GM19193 (cell line): ENCODE data around the gene ATG101.

Experiments
- POLR2A ChIP-seq: IDR thresholded peaks from 4 replicates; pipeline ENCODE4 v1.6.1; 2011; ENCODE audit not compliant: insufficient read depth, insufficient read length; ENCODE audit errors: extremely low read depth

The ATG101 gene

DNA sequence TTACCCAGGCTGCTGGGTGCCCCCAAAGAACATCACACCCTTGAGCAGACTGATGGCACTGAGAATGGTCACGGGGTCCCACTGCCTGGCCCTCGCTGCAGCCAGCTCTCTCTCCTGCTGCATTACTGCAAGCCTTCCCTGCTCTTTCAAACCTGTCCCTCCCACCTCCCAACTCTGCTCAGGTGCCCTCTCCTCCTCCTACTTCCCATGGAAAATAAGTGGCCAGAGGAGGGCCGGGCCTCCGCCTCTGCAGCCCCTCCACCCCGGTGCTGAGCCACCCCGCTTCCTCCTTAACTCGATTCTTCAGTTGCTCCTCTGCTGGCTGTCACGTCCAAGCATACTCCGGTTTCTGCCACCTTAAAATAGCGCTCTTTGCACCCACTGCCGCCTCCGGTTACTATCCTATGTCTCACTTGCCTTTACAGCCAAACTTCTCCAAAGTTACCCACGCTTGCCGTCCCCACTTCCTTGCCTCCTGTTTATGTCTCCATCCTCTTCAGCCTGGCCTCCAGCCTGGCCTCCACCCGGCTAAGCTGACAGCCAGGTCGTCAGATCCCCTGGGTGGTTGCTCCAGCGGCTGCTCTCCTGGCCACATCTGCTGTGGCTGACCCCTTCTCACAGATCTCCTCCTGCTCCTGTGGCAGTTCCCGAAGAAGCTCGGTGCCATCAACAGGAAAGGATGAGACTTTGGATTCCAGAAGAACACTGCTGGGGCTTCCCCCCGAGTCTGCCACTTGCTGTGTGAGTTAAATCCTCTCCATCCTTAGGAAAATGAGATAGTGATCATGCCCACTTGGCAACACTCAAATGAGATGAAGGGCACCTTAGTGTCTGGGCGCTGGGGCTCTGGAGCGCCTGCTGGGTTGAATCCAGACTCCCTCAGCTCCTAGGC is 17.4 kb downstream of the ATG101 start:
- TF ChIP-seq POLR2A, result no peak

DNA sequence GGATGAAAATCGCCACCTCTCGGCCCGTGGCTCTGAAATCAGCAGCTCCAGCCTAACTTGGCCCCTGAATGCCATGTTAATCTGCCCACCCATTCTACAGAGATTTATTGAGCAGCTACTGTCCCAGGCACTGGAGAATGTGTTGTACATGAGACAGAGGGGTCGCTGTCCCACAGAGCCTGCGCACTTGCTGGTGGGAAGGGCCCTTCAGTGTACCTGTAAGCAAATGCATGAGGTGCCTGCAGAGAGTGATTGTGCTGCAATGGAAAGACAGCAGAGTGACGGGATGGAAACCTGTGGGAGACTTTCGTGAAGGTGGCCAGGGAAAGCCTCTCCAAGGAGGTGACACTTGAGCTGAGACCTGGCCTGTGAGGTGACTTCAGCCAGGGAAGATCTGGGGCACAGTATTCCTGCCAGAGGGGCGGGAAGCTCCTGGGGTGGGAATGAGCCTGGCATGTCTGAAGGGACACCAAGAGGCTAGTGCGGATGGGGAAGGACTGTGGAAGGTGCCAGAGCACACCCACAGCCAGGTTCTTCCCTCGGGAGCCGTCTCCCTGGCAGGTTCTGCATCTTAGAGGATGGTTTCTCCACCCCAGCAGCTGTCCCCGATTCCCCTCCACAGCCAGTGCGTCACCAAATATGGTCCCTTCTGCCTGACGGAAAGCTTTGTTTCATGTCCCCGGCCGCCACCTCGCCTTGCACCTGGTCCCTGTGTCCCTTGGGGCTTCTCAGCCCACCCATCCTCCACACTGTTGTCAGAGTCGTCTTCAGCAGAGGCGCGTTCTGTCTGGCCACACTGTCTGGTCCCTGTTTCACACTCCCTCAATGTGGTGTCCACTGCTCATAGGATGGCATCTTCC is 18.4 kb downstream of the ATG101 start:
- TF ChIP-seq POLR2A, result no peak

DNA sequence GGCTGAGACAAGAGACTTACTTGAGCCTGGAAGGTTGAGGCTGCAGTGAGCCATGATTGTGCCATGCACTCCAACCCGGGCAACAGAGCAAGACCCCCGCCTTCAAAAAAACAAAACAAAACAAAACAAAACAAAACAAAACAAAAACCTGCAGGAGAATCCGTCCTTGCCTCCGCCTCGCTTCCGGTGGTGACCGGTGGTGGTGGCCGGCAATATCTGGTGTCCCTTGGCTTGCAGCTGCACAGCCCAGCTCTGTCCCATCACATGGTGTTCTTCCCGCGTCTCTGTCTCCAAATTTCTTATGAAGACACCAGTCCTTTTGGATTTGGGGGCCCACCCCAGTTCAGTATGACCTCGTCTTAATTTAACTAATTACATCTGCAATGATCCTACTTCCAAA is 19.7 kb downstream of the ATG101 start:
- TF ChIP-seq POLR2A, result no peak

DNA sequence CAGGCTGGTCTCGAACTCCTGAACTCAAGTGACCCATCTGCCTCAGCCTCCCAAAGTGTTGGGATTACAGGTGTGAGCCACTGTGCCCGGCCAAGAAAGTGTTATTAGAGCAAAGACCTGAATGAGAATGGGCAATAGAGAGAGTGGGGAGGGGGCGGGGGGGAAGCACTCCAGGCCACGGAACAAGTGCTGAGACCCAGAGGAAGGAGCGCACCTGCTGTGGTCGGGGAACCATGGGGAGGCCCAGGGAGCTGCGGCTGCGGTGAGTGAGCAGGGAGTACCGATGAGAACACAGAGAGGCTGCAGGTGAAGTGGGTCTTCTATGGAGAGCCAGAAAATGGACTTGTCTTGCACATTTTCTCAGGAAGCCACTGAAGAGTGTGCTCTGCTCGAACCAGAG is 20.5 kb downstream of the ATG101 start:
- no peak for TF ChIP-seq POLR2A

DNA sequence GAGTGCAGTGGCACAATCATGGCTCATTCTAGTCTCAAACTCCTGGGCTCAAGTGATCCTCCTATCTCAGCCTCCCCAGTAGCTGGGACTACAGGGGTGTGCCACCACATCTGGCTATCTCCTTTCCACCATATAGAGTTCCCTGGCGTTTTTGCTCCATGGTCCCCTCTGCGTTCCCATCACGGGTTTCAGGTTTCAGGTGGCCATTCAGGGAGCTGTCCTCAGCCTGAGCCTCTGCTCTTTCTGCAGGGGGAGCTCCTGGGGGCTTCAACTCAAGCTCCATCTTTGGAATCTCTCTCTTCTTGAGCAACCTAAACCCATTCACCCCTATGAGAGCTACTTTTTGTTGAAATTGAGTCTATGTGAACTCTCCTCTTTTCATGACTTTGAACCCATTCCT is 21.3 kb downstream of the ATG101 start:
- no peak for TF ChIP-seq POLR2A

DNA sequence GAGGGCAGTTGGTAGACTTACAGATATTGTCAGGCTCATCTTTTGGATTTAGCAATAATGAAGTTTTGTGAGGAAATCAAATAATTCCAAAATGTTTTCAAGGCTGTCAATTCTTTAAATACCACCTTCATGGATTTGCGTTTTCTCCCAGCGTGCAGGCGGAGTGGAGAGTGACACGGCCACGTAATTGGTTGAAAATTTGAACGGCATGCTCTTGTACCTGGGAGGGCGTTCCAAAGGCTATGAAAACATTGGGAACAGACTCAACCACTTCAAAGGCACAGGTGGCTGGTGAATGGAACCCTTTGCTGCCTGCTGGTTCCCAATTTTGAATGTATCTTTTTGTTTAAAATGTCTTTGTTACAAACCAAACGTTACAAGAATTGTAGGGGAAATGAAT is 22.1 kb downstream of the ATG101 start:
- no peak for TF ChIP-seq POLR2A

DNA sequence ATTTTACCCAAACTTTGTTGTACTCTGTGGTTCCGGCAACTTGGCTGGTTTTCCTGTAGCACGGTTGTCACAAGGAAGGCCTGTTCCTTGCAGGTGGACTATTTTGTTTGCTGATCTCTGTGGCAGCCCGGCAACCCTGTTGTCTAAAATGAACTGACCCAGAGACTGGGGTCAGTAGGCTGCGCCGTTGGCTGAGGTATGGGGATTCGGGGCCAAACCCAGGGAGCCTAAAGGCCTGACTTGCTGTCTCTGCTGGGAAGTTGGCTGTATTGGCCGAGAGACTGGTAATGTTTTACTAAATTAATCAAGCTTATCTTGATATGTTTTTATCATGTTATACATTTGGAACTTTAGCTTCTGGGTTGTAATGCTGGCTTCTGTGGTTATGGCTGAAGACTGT is 23.6 kb downstream of the ATG101 start:
- no peak for TF ChIP-seq POLR2A

DNA sequence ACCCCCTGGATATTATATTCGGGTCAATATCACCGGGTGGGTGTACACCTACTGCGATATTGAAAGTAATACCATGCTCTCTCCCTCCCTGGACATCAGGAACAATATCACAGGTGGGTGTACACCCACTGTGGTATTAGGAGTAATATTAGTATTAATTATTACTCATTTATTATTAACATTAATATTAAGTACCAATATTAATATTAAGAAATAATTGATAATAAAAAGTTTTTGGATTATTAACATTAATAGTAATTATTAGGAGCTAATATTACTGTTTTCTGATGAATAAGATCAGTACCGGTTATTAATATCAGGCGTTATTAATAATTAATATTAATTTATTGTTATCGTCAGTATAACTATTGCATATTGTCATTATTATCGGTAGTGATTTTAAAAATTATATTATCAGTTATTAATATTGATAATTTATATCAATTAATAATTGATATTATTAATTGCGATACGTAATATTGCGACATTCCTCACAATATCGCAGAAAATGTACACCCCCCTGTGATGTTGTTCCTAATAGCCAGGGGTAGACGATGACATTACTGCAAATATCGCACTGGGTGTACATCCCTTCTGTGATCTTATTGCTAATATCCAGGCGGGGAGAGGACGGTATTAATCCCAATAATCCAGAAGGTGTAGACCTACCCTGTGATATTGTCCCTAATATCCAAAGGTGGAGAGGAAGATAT is 26.7 kb downstream of the ATG101 start:
- TF ChIP-seq POLR2A, result no peak

DNA sequence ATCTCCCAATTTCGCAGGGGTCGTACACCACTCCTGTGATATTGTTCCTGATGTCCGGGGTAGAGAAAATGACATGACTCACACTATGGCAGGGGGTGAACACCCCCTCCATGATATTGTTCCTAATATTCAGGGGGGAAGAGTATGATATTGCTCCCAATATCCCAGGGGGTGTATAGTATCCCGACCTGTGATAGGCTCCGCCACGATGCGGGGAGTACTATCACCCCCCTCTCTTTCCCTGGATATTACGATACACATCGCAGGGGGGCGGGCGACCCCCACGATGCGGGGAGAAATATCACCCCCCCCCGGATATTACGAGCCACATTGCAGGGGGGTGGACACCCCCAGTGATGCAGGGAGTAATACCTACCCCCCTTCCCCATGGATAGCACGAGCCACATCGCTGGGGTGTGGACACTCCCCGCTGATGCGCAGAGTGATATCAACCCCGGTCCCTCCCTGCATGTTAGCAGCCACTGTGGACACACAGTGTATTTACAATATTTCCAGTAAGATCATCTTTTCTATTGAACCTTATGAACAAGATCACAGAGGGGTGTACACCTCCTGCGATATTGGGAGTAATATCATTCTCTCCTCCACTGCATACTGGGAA is 27.4 kb downstream of the ATG101 start:
- TF ChIP-seq POLR2A, result no peak

DNA sequence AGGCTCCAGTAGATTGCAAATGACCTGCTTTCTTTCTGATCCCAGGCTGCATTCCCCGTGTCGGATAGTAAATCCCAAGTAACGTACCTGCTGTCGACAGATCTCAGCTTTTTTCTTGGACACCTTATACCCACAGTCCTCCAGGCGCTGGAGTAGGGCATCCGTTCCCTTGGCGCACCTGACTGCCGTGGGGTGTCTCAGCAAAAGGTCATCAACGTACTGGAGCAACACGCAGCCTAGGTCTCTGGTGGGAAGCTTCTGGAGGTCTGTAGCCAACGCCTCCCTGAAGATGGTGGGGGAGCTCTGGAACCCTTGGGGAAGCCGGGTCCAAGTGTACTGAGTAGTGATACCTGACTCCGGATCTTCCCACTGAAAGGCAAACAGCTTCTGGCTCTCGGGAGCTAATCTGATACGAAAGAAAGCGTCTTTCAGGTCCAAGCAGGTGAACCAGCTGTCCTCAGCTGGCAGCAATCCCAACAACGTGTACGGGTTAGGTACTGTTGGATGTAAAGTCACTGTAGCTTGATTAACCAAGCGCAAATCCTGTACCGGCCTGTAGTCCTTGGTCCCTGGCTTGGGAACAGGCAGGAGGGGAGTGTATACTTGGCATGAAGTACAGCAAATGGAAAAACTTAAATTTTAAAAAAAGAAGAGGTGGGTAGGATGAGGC is 48.2 kb downstream of the ATG101 start:
- TF ChIP-seq POLR2A, result peak; percentile 31

DNA sequence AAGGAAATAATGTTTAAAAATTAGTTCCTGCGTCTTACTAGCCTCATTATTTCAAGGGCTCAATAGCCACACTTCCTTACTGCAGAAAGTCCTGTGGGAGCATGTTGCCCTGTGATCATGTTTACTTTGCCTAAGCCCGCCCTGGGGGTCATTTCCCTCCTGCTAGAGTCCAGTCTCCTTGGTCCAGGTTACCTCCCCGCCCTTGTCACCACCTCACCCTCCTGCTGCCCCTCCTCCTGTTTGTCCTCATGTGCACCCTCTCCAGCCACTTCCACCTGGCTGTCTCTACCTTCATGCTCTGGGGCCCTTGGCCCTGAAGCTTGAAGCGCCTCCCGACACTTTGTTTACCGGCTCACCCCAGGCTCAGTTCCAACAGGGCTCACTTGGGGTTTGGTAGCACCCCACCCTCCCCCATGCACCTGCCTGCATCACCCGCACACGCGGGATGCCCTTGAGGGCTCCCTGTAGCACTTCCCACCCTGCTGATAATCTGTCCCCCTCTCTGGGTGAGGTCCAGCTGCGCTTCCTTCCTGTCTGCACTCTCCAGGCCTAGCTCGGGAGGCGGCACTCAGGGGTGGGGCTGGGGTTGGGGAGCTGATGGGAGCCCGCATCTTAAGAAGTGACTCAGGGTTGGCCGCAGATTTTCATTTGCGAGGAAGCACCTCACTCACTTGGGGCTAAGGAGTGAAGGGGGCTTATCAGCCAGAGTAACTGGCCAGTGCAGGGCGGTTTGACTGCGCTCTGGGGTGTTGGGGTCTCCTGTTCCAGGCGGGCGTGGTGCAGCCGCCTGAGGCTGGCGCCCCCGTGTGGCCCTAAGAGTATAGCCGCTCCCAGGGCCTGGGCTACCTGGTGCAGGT is 49.8 kb downstream of the ATG101 start:
- TF ChIP-seq POLR2A, result peak; percentile 47

DNA sequence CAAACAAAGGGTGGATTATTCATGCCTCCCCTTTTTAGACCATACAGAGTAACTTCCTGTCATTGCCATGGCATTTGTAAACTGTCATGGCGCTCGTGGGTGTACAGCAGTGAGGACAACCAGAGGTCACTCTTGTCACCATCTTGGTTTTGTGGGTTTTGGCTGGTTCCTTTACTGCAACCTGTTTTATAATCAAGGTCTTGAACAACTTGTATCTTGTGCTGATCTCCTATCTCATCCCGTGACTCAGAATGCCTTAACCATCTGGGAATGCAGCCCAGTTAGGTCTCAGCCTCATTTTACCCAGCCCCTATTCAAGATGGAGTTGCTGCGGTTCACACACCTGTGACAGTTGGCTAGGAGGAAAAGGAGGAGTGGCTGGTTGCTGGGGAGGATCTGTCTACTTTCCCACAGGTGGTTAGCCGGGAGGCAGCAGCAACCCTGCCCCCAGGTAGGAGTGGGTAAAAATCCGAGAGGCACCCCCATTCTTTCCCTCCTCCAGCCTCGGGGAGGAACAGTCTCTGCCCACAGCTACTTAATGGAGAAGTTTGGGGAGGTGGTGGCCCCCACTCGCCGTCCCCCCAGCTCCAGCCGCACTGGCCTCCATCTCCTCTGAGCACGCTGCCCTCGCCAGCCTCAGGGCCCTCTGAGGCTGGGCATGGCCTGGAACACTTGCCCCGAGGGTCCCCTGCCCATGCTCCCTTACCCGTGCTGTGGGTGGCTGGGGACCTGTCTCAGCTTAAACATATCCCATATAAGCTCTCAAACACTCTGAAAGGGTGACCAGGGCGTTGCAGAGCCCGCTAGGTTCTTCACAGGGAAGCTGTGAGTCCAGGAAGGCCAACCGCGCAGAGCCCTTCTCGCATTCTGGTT is 51.4 kb downstream of the ATG101 start:
- no peak for TF ChIP-seq POLR2A
